ENCODE data around the gene DNHD1. TPM values are rescaled to one million over a fixed set of nuclear protein-coding genes. Genes with fewer than 3 reads are reported as not detected.

DNHD1 gene
- total and polyA plus RNA-seq, 2 of the 13 experiments (the other 11 are each of a cell fraction or from before 2014, with no cell fraction given) = 2.7 to 9.3 TPM

GRCh38 chr11:6604081-6604626 lies 107.1 kb downstream of the DNHD1 start (continued):
- TF ChIP-seq ZNF10 (CRISPR knock-in tag; IDR thresholded peaks at IDR 0.05; ENCODE audit: borderline replicate concordance, low read depth) (no peak), GPN1 (CRISPR knock-in tag; IDR thresholded peaks at IDR 0.05; ENCODE audit: borderline replicate concordance) (no peak), ZNF557 (CRISPR knock-in tag; IDR thresholded peaks at IDR 0.05) (no peak), SYNCRIP (IDR thresholded peaks at IDR 0.05; ENCODE audit: insufficient read depth, low read depth, low read length) (no peak), ZNF350 (CRISPR knock-in tag; IDR thresholded peaks at IDR 0.05; ENCODE audit: borderline replicate concordance, low read depth) (0 out of 2 replicates have a peak, but pooled peaks have one; percentile 22), POGZ (CRISPR knock-in tag; IDR thresholded peaks at IDR 0.05) (no peak), ZNF816 (CRISPR knock-in tag; IDR thresholded peaks at IDR 0.05; ENCODE audit: borderline replicate concordance) (no peak), ZNF547 (CRISPR knock-in tag; IDR thresholded peaks at IDR 0.05) (no peak), NPAS2 (CRISPR knock-in tag; IDR thresholded peaks at IDR 0.05; ENCODE audit: borderline replicate concordance) (no peak), ZNF556 (CRISPR knock-in tag; IDR thresholded peaks at IDR 0.05; ENCODE audit: borderline replicate concordance) (no peak), NFE2L1 (CRISPR knock-in tag; IDR thresholded peaks at IDR 0.05; ENCODE audit: borderline replicate concordance) (no peak), ZBTB20 (CRISPR knock-in tag; IDR thresholded peaks at IDR 0.05; ENCODE audit: borderline replicate concordance, low read depth) (no peak), ZNF724P (CRISPR knock-in tag; IDR thresholded peaks at IDR 0.05; ENCODE audit: borderline replicate concordance) (no peak), ZNF672 (CRISPR knock-in tag; IDR thresholded peaks at IDR 0.05) (no peak), U2AF2 (IDR thresholded peaks at IDR 0.05; ENCODE audit: low read depth, low read length) (no peak), ZNF775 (CRISPR knock-in tag; IDR thresholded peaks at IDR 0.05; ENCODE audit: borderline replicate concordance) (no peak), STAT5B (CRISPR knock-in tag; IDR thresholded peaks at IDR 0.05) (no peak), THYN1 (CRISPR knock-in tag; IDR thresholded peaks at IDR 0.05; ENCODE audit: borderline replicate concordance, low read depth) (no peak), ARHGAP35 (CRISPR knock-in tag; IDR thresholded peaks at IDR 0.05; ENCODE audit: borderline replicate concordance) (no peak), ZNF234 (CRISPR knock-in tag; conservative IDR thresholded peaks at IDR 0.05) (no peak), RBFOX2 (IDR thresholded peaks at IDR 0.05; ENCODE audit: low read depth, low read length) (no peak), ELF1 (CRISPR knock-in tag; IDR thresholded peaks at IDR 0.05) (no peak), ZNF75D (CRISPR knock-in tag; IDR thresholded peaks at IDR 0.05; ENCODE audit: borderline replicate concordance) (no peak), SMARCE1 (IDR thresholded peaks at IDR 0.05; ENCODE audit: borderline replicate concordance) (no peak), U2AF1 (optimal IDR thresholded peaks at IDR 0.05; ENCODE audit: low read depth, low read length) (peak; percentile 20), KAT8 (CRISPR knock-in tag; IDR thresholded peaks at IDR 0.05) (peak; percentile 11; the same call in 1 of the 2 replicates)
- TF ChIP-seq, protein P1, sequence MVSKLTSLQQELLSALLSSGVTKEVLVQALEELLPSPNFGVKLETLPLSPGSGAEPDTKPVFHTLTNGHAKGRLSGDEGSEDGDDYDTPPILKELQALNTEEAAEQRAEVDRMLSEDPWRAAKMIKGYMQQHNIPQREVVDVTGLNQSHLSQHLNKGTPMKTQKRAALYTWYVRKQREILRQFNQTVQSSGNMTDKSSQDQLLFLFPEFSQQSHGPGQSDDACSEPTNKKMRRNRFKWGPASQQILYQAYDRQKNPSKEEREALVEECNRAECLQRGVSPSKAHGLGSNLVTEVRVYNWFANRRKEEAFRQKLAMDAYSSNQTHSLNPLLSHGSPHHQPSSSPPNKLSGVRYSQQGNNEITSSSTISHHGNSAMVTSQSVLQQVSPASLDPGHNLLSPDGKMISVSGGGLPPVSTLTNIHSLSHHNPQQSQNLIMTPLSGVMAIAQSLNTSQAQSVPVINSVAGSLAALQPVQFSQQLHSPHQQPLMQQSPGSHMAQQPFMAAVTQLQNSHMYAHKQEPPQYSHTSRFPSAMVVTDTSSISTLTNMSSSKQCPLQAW (CRISPR knock-in tag; IDR thresholded peaks at IDR 0.05) = 0 out of 2 replicates have a peak, but pooled peaks have one; percentile 9

All from HepG2 (cell line).